ENCODE measurements around the gene ATP5MC2. TPM values are rescaled to one million over a fixed set of nuclear protein-coding genes. Genes with fewer than 3 reads are reported as not detected.

ATP5MC2 gene
- total RNA-seq, 1 experiment from 2014 or later: 304 TPM

DNA sequence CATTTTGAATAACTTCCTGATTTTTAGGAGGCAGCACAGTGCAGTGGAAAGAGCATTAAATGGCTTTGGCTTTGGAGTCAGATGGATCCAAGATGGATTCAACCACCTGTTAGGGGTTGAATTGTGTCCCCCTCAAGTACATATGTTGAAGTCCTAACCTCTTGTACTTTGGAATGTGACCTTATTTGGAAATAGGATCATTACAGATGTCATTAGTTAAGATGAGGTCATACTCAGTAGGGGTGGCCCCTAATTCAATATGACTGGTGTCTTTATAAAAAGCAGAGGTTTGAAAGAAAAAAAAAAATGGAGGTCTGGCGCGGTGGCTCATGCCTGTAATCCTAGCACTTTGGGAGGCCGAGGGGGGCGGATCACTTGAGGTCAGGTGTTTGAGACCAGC is 18.8 kb downstream of the ATP5MC2 start:
- BruUV-seq (replicated peaks): no TSS peak
- DNase-seq (ENCODE audit: low read depth, low spot score): no peak
- Histone ChIP-seq H3K79me2 (ENCODE audit: insufficient read depth, low read length) (no peaks in the 10 kb centered on the region), H3K27me3 (ENCODE audit: insufficient read depth, low read length) (no peaks in the 10 kb centered on the region), H3K4me1 (ENCODE audit: control insufficient read depth in 1 of 2, insufficient read depth in 2 of 2, low read length in 2 of 2) (peaks cover 20 to 25% of the 10 kb centered on the region in 2 experiments; a peak in 3 of 4 replicates), H3K4me3 (replicated peaks in 1 of 2; ENCODE audit: low read depth in 1 of 2, low read length in 2 of 2) (no peak overlapping the region), H3K9me3 (ENCODE audit: control insufficient read depth in 1 of 2, insufficient read depth in 1 of 2, low read depth in 1 of 2, low read length in 2 of 2) (no peaks in the 10 kb centered on the region), H4K20me1 (ENCODE audit: insufficient read depth) (no peaks in the 10 kb centered on the region), H3K9ac (ENCODE audit: low read length) (no peak overlapping the region), H3K36me3 (ENCODE audit: control insufficient read depth in 1 of 2, insufficient read depth in 2 of 2, low read length in 2 of 2) (no peaks in the 10 kb centered on the region), H3K27ac (ENCODE audit: low read depth, low read length) (no peak overlapping the region), H3K4me2 (ENCODE audit: low read length) (no peak overlapping the region), H3K9me2 (ENCODE audit: insufficient read depth) (no peaks in the 10 kb centered on the region), H2AFZ (ENCODE audit: low read depth, low read length, poor library complexity, severe bottlenecking) (no peak overlapping the region)
- TF ChIP-seq RAD21 (IDR thresholded peaks at IDR 0.05; ENCODE audit: low read depth) (no peak), FOSL1 (IDR thresholded peaks at IDR 0.05; ENCODE audit: low read depth) (no peak), SIN3A (IDR thresholded peaks at IDR 0.05; ENCODE audit: low read depth) (no peak), SRF (IDR thresholded peaks at IDR 0.05; ENCODE audit: low read depth) (no peak)
- POLR2A ChIA-PET: no interaction called here
- CTCF ChIA-PET: no interaction called here
- RAD21 ChIA-PET (ENCODE audit: low non-redundant PET in 1 of 2, low total read pairs in 2 of 2, uncharacterized antibody in 2 of 2, unreplicated experiment in 2 of 2): no interaction called here
- intact Hi-C loops (cut with micrococcal nuclease): no loop called here
- no peak for ATAC-seq

DNA sequence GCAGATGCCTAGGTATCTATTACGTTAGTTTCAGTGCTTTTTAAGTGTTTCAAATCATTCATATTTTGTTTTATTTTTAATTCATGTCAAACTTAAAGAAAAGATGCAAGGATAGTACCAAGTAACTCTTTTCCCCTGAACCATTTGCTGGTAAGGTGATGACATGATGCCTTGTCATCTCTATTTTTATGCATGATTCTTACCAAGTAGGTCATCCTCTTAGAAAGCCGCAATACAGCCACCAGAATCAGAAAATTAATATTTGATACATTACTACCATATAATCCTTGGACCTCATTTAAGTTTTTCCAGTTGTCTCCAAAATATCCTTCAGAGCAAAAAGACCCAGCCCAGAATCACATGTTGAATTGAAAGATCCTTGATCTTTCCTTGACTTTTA is 22.3 kb downstream of the ATP5MC2 start:
- H3K27ac ChIP-seq (ENCODE audit: low read depth, low read length): no peak overlapping the region
- H3K4me2 ChIP-seq (ENCODE audit: low read length): no peak overlapping the region
- no peak overlapping the region for H3K9ac ChIP-seq (ENCODE audit: low read length)
- H3K79me2 ChIP-seq (ENCODE audit: insufficient read depth, low read length): no peaks in the 10 kb centered on the region
- CTCF ChIA-PET: no interaction called here
- ATAC-seq: no peak
- H3K4me3 ChIP-seq (replicated peaks in 1 of 2; ENCODE audit: low read depth in 1 of 2, low read length in 2 of 2): no peak overlapping the region
- H3K9me2 ChIP-seq (ENCODE audit: insufficient read depth): no peaks in the 10 kb centered on the region
- no peak for DNase-seq (ENCODE audit: low read depth, low spot score)
- POLR2A ChIA-PET: no interaction called here
- no peaks in the 10 kb centered on the region for H3K27me3 ChIP-seq (ENCODE audit: insufficient read depth, low read length)
- no peak for TF ChIP-seq EZH2phosphoT487 (IDR thresholded peaks at IDR 0.05; ENCODE audit: borderline replicate concordance)
- no peak for TF ChIP-seq ZNF274 (IDR thresholded peaks at IDR 0.05; ENCODE audit: low read depth, low read length)
- TF ChIP-seq YY1 (IDR thresholded peaks at IDR 0.05; ENCODE audit: extremely low read depth, insufficient replicate concordance, low read depth, low read length): no peak
- RAD21 ChIA-PET (ENCODE audit: low non-redundant PET in 1 of 2, low total read pairs in 2 of 2, uncharacterized antibody in 2 of 2, unreplicated experiment in 2 of 2): no interaction called here
- no TSS peak for BruUV-seq (replicated peaks)
- no peaks in the 10 kb centered on the region for H3K9me3 ChIP-seq (ENCODE audit: control insufficient read depth in 1 of 2, insufficient read depth in 1 of 2, low read depth in 1 of 2, low read length in 2 of 2)
- no peak overlapping the region for H2AFZ ChIP-seq (ENCODE audit: low read depth, low read length, poor library complexity, severe bottlenecking)
- H3K36me3 ChIP-seq (ENCODE audit: control insufficient read depth in 1 of 2, insufficient read depth in 2 of 2, low read length in 2 of 2): no peaks in the 10 kb centered on the region
- intact Hi-C loops (cut with micrococcal nuclease): no loop called here
- H4K20me1 ChIP-seq (ENCODE audit: insufficient read depth): no peaks in the 10 kb centered on the region
- peaks cover 4 to 9% of the 10 kb centered on the region in 2 experiments; a peak in 2 of 4 replicates for H3K4me1 ChIP-seq (ENCODE audit: control insufficient read depth in 1 of 2, insufficient read depth in 2 of 2, low read length in 2 of 2)

Measured in HCT116 (cell line).